ENCODE results near the gene HPGD.

The HPGD gene

GRCh38 chr4:174522183-174523024 is at the start of gene HPGD:
Gene HPGD (minus strand): TSS chr4:174522488. CDS start chr4:174522451, 37 bp downstream.
- in situ Hi-C loops (cut with MboI; ENCODE audit: low sequenced_read_pairs) = no loop called here

GRCh38 chr4:174564529-174564928 is 42.2 kb upstream of the HPGD start:
- in situ Hi-C loops (cut with MboI; ENCODE audit: low sequenced_read_pairs) = no loop called here

GRCh38 chr4:174563399-174563798 is 41.1 kb upstream of the HPGD start:
- in situ Hi-C loops (cut with MboI; ENCODE audit: low sequenced_read_pairs) = no loop called here

GRCh38 chr4:174561560-174561959 is 39.3 kb upstream of the HPGD start:
- in situ Hi-C loops (cut with MboI; ENCODE audit: low sequenced_read_pairs) = no loop called here

- in situ Hi-C loops (cut with MboI; ENCODE audit: low sequenced_read_pairs) = no loop called here
Measured at GRCh38 chr4:174559894-174560293, 37.6 kb upstream of the HPGD start.

- in situ Hi-C loops (cut with MboI; ENCODE audit: low sequenced_read_pairs) = no loop called here
Measured at GRCh38 chr4:174555789-174556630, 33.7 kb upstream of the HPGD start.

GRCh38 chr4:174554231-174554728 is 32.0 kb upstream of the HPGD start:
- in situ Hi-C loops (cut with MboI; ENCODE audit: low sequenced_read_pairs) = no loop called here

GRCh38 chr4:174553828-174554227 is 31.5 kb upstream of the HPGD start:
- in situ Hi-C loops (cut with MboI; ENCODE audit: low sequenced_read_pairs) = no loop called here

GRCh38 chr4:174553031-174553430 is 30.7 kb upstream of the HPGD start:
- in situ Hi-C loops (cut with MboI; ENCODE audit: low sequenced_read_pairs) = no loop called here

- in situ Hi-C loops (cut with MboI; ENCODE audit: low sequenced_read_pairs) = no loop called here
Measured at GRCh38 chr4:174550541-174550940, 28.3 kb upstream of the HPGD start.

GRCh38 chr4:174549721-174550120 is 27.4 kb upstream of the HPGD start:
- in situ Hi-C loops (cut with MboI; ENCODE audit: low sequenced_read_pairs) = no loop called here

- in situ Hi-C loops (cut with MboI; ENCODE audit: low sequenced_read_pairs) = no loop called here
Measured at GRCh38 chr4:174545268-174545667, 23.0 kb upstream of the HPGD start.

- in situ Hi-C loops (cut with MboI; ENCODE audit: low sequenced_read_pairs) = no loop called here
Measured at GRCh38 chr4:174544496-174544895, 22.2 kb upstream of the HPGD start.

- in situ Hi-C loops (cut with MboI; ENCODE audit: low sequenced_read_pairs) = no loop called here
Measured at GRCh38 chr4:174540175-174540574, 17.9 kb upstream of the HPGD start.

GRCh38 chr4:174539571-174539970 is 17.3 kb upstream of the HPGD start:
- in situ Hi-C loops (cut with MboI; ENCODE audit: low sequenced_read_pairs) = no loop called here

- in situ Hi-C loops (cut with MboI; ENCODE audit: low sequenced_read_pairs) = no loop called here
Measured at GRCh38 chr4:174538876-174539250, 16.6 kb upstream of the HPGD start.

GRCh38 chr4:174538123-174538875 is 16.0 kb upstream of the HPGD start:
- in situ Hi-C loops (cut with MboI; ENCODE audit: low sequenced_read_pairs) = no loop called here

GRCh38 chr4:174537634-174538033 is 15.3 kb upstream of the HPGD start:
- in situ Hi-C loops (cut with MboI; ENCODE audit: low sequenced_read_pairs) = no loop called here

GRCh38 chr4:174534461-174534860 is 12.2 kb upstream of the HPGD start:
- in situ Hi-C loops (cut with MboI; ENCODE audit: low sequenced_read_pairs) = no loop called here

GRCh38 chr4:174532445-174532844 is 10.2 kb upstream of the HPGD start:
- in situ Hi-C loops (cut with MboI; ENCODE audit: low sequenced_read_pairs) = no loop called here

GRCh38 chr4:174531486-174531885 is 9.2 kb upstream of the HPGD start:
- in situ Hi-C loops (cut with MboI; ENCODE audit: low sequenced_read_pairs) = no loop called here

Data from hTERT RPE-1 (cell line).